Endodermal cell (in vitro differentiated cells): Measurements from ENCODE around the gene HES1. TPM values are rescaled to one million over a fixed set of nuclear protein-coding genes. Genes with fewer than 3 reads are reported as not detected.
A peak's percentile ranks its signal among the peaks of the same experiment; 100 is the strongest.

Source experiments
- DNase-seq: peaks from one replicate; pipeline ENCODE4 v3.0.0-alpha.2; 2017
- H3K27ac ChIP-seq: 2 replicates; pipeline ENCODE4 v1.5.1; 2013; ENCODE audit warnings: mild to moderate bottlenecking, low read depth, low read length, moderate library complexity
- H3K27me3 ChIP-seq: 2 replicates; pipeline ENCODE4 v1.6.1; 2013; ENCODE audit warnings: mild to moderate bottlenecking, low read length, moderate library complexity; ENCODE audit not compliant: insufficient read depth, control insufficient read depth, poor library complexity, severe bottlenecking
- H3K36me3 ChIP-seq: 2 replicates; pipeline ENCODE4 v1.7.0; 2013; ENCODE audit warnings: mild to moderate bottlenecking, low read length, moderate library complexity; ENCODE audit not compliant: control insufficient read depth, insufficient read depth
- H3K4me1 ChIP-seq: one replicate; pipeline ENCODE4 v1.7.0; 2013; ENCODE audit warnings: low read length; ENCODE audit not compliant: control insufficient read depth, insufficient read depth
- H3K4me3 ChIP-seq: 2 replicates; pipeline ENCODE4 v1.5.1; 2013; ENCODE audit warnings: mild to moderate bottlenecking, low read length, moderate library complexity
- H3K9ac ChIP-seq: 2 replicates; pipeline ENCODE4 v1.6.1; 2013; ENCODE audit warnings: mild to moderate bottlenecking, low read length, moderate library complexity; ENCODE audit not compliant: poor library complexity, severe bottlenecking; ENCODE audit errors: extremely low read depth
- H3K9me3 ChIP-seq: 2 replicates; pipeline ENCODE4 v1.6.1; 2013; ENCODE audit warnings: mild to moderate bottlenecking, low read length, moderate library complexity; ENCODE audit not compliant: control insufficient read depth
- H3K27ac Mint-ChIP-seq: 2 replicates; pipeline ENCODE4 v1.8.0; 2020; ENCODE audit warnings: mixed read lengths
- H3K27me3 Mint-ChIP-seq: 2 replicates; pipeline ENCODE4 v1.8.0; 2021; ENCODE audit warnings: mild to moderate bottlenecking, mixed read lengths; ENCODE audit not compliant: insufficient read depth
- H3K36me3 Mint-ChIP-seq: 2 replicates; pipeline ENCODE4 v1.8.0; 2020; ENCODE audit warnings: low read depth, mixed read lengths
- H3K4me1 Mint-ChIP-seq: 2 replicates; pipeline ENCODE4 v1.8.0; 2020; ENCODE audit warnings: mixed read lengths
- H3K4me3 Mint-ChIP-seq: 2 replicates; pipeline ENCODE4 v1.8.0; 2020; ENCODE audit warnings: mild to moderate bottlenecking, moderate library complexity, mixed read lengths
- H3K9me3 Mint-ChIP-seq: 2 replicates; pipeline ENCODE4 v1.8.0; 2020; ENCODE audit warnings: mild to moderate bottlenecking, mixed read lengths
- WGBS, 2 experiments: methylation state at CpG; one replicate each; pipeline versions ENCODE4 v1.1.5 to v1.1.7; 2013; ENCODE audit warnings: missing lambda C conversion rate in 2 of 2, mixed read lengths in 1 of 2; ENCODE audit not compliant: insufficient coverage in 1 of 2, insufficient read length in 1 of 2; 5-methylcytosine and 5-hydroxymethylcytosine counted together
- total RNA-seq, 2 donors: library from RNA; stranded (reverse); fragmentation: NEBNext Ultra II Directional in 1 of 2; extraction: Animal tissue kit (Norgen Biotek cat#: 25700) in 1 of 2; gene quantifications; 2 replicates in 1 of 2; 3 replicates in 1 of 2; pipeline ENCODE4 v1.2.1, GENCODE V29; 2021
- TF ChIP-seq, protein P1 (sequence below): fragments of 200-600 bp; sonication (generic); conservative IDR thresholded peaks from 2 replicates; pipeline ENCODE4 v1.5.0; 2021; ENCODE audit warnings: antibody characterized with exemption, mild to moderate bottlenecking

HES1 gene
- total RNA-seq, 2 donors from 2014 or later, result 2.1 to 17.5 TPM

DNA sequence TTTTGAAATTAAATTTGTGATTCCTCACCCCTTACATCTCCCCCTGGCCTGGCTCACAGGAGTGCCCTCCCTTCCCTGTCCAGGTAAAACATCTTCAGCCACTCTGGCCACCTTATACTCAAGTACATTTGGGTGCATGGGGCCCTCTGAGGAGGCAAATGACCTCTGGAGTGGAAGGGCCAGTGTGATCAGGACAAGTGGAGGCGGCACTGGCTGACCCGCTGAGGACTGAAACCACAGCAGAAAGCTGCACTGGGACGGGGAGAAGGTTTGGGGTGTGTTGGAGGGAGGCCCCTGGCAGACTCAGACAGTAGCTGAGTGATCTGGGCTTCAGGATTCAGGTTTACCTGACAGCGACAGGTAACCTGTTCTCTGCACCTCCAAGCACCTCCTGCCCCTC lies 24.2 kb downstream of the HES1 start:
- Histone ChIP-seq H3K27me3 (no peaks in the 10 kb centered on the region), H3K4me3 (no peak overlapping the region), H3K27ac (no peak overlapping the region), H3K4me1 (no peaks in the 10 kb centered on the region), H3K9me3 (peaks cover under 1% of the 10 kb centered on the region), H3K9ac (no peak overlapping the region), H3K36me3 (no peaks in the 10 kb centered on the region)
- no peaks in the 10 kb centered on the region for H3K9me3 Mint-ChIP-seq
- no peaks in the 10 kb centered on the region for H3K36me3 Mint-ChIP-seq
- TF ChIP-seq, protein P1, sequence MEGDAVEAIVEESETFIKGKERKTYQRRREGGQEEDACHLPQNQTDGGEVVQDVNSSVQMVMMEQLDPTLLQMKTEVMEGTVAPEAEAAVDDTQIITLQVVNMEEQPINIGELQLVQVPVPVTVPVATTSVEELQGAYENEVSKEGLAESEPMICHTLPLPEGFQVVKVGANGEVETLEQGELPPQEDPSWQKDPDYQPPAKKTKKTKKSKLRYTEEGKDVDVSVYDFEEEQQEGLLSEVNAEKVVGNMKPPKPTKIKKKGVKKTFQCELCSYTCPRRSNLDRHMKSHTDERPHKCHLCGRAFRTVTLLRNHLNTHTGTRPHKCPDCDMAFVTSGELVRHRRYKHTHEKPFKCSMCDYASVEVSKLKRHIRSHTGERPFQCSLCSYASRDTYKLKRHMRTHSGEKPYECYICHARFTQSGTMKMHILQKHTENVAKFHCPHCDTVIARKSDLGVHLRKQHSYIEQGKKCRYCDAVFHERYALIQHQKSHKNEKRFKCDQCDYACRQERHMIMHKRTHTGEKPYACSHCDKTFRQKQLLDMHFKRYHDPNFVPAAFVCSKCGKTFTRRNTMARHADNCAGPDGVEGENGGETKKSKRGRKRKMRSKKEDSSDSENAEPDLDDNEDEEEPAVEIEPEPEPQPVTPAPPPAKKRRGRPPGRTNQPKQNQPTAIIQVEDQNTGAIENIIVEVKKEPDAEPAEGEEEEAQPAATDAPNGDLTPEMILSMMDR, result no peak
- WGBS, 2 experiments, result 95 to 100% methylated on average over 1 to 4 of the region's 4 CpGs
- H3K27ac Mint-ChIP-seq, result peak overlapping the region; percentile 19
- H3K4me1 Mint-ChIP-seq, result peaks cover 17% of the 10 kb centered on the region
- DNase-seq, result no peak
- H3K27me3 Mint-ChIP-seq, result peaks cover 5% of the 10 kb centered on the region
- H3K4me3 Mint-ChIP-seq, result no peak overlapping the region

GRCh38 chr3:194161131-194162045 lies 25.4 kb downstream of the HES1 start:
- Histone ChIP-seq H3K27me3 (no peaks in the 10 kb centered on the region), H3K4me3 (no peak overlapping the region), H3K9me3 (no peaks in the 10 kb centered on the region), H3K27ac (no peak overlapping the region), H3K9ac (no peak overlapping the region), H3K4me1 (no peaks in the 10 kb centered on the region), H3K36me3 (no peaks in the 10 kb centered on the region)
- no peak overlapping the region for H3K4me3 Mint-ChIP-seq
- H3K9me3 Mint-ChIP-seq, result no peaks in the 10 kb centered on the region
- no peaks in the 10 kb centered on the region for H3K36me3 Mint-ChIP-seq
- peaks cover 27% of the 10 kb centered on the region for H3K4me1 Mint-ChIP-seq
- TF ChIP-seq, protein P1, result no peak
- H3K27ac Mint-ChIP-seq, result peak overlapping the region; percentile 67
- H3K27me3 Mint-ChIP-seq, result peaks cover 5% of the 10 kb centered on the region
- WGBS, 2 experiments, result 85% methylated on average over 13 to 15 of the region's 15 CpGs
- peak; percentile 72 for DNase-seq

DNA sequence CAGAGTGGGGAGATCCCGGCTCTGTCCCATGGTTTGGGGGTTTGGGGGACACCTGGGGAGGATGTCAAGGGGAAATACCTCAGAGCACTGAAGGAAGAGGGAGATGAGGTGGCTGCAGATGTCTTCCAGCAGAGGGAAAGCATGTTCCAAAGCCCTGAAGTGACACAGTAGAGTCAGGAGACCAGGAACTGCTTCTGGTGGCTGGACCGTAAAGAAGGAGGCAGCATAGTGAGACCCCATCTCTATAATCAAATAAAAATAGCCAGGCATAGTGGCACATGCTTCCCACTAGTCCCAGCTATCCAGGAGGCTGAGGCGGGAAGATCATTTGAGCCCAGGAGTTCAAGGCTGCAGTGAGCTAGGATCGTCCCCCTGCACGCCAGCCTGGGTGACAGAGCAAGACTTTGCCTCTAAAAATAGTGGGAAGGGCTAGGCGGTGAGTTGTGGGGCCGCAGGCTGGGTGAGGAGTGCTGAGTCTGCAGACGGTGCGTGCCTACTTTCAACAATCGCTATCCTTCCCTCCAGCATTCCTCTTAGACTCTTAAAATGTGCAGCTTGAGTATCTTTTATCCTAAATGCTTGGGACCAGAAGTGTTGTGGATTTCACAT lies 26.2 kb downstream of the HES1 start:
- Mint-ChIP-seq H3K27ac (no peak overlapping the region), H3K27me3 (peaks cover 5% of the 10 kb centered on the region)
- H3K27ac ChIP-seq, result no peak overlapping the region

More for the DNA sequence above, 26.2 kb downstream of the HES1 start:
- Histone ChIP-seq H3K9me3 (no peaks in the 10 kb centered on the region), H3K9ac (no peak overlapping the region), H3K27me3 (no peaks in the 10 kb centered on the region), H3K36me3 (no peaks in the 10 kb centered on the region), H3K4me3 (no peak overlapping the region), H3K4me1 (no peaks in the 10 kb centered on the region)
- Mint-ChIP-seq H3K9me3 (no peaks in the 10 kb centered on the region), H3K36me3 (no peaks in the 10 kb centered on the region), H3K4me3 (no peak overlapping the region), H3K4me1 (peaks cover 35% of the 10 kb centered on the region)
- 89 to 97% methylated on average over 7 to 10 of the region's 10 CpGs for WGBS, 2 experiments
- TF ChIP-seq, protein P1, result no peak
- DNase-seq, result no peak
